Gastrocnemius medialis (tissue), 4 donors: ENCODE data around the gene BYSL.

Experiments
- CTCF ChIP-seq, 5 experiments: fragments of 450-650 bp in 3 of 5; fragments of 200-600 bp in 2 of 5; sonication (generic) in 2 of 5; IDR thresholded peaks in 4 of 5; conservative IDR thresholded peaks in 1 of 5; 1 replicate in 4 of 5; 2 replicates in 1 of 5; pipeline ENCODE4 v1.5.1; 2016 to 2019; ENCODE audit warnings: antibody characterized with exemption in 5 of 5, mild to moderate bottlenecking in 3 of 5, moderate library complexity in 3 of 5
- POLR2A ChIP-seq, 2 donors: fragments of 450-650 bp; IDR thresholded peaks; one replicate each; pipeline ENCODE4 v1.6.1; 2017; ENCODE audit warnings: antibody characterized with exemption in 2 of 2, mild to moderate bottlenecking in 2 of 2, moderate library complexity in 2 of 2

GRCh38 chr6:41896281-41896680, 25.0 kb upstream of the BYSL start:
- TF ChIP-seq POLR2A (IDR thresholded peaks at IDR 0.05) (no peak), CTCF (IDR thresholded peaks at IDR 0.05 in 4 of 5, conservative IDR thresholded peaks at IDR 0.05 in 1 of 5) (no peak)
